Loucy (cell line): Measurements from ENCODE around the gene NARF.

ENCODE experiments used
- CTCF ChIP-seq: fragments of 200-600 bp; sonication (generic); conservative IDR thresholded peaks from 2 replicates; pipeline ENCODE4 v1.5.1; 2014; ENCODE audit warnings: mild to moderate bottlenecking, antibody characterized with exemption, low read length
- EZH2phosphoT487 ChIP-seq: fragments of 200-600 bp; IDR thresholded peaks from 2 replicates; pipeline ENCODE4 v1.6.1; 2018; ENCODE audit warnings: antibody characterized with exemption, mild to moderate bottlenecking, moderate library complexity, borderline replicate concordance

GRCh38 chr17:82503728-82504308 lies 45.3 kb downstream of the NARF start:
- TF ChIP-seq CTCF: no peak
- TF ChIP-seq EZH2phosphoT487: no peak
